HCT116 (cell line): ENCODE results near the gene DLG2. TPM values are rescaled to one million over a fixed set of nuclear protein-coding genes. Genes with fewer than 3 reads are reported as not detected.

Source experiments
- ATAC-seq: fragments of 200-7000 bp; cut with Tn5 transposase; 2 replicates; pipeline ENCODE4 v1.9.1; 2020; ENCODE audit warnings: mild to moderate bottlenecking, moderate library complexity
- BruUV-seq: library from RNA; stranded (reverse); fragments of 400-500 nt; replicated peaks from 2 replicates; lab custom pipeline; 2021; lab: Mats Ljungman, UMichigan
- CTCF ChIA-PET: fragments of 300-600 bp; sonication (Branson Sonifier 250); formaldehyde crosslinking; loops from one replicate; lab custom pipeline; 2021; ENCODE audit warnings: antibody characterized with exemption; lab: Charles Lee
- POLR2A ChIA-PET: fragments of 300-600, 350-600 bp; sonication (Branson Sonifier 250); formaldehyde crosslinking; loops from one replicate; lab custom pipeline; 2021; ENCODE audit warnings: antibody characterized with exemption; lab: Charles Lee
- RAD21 ChIA-PET, 2 experiments: fragments of 300-600 bp; sonication (Branson Sonifier 250); formaldehyde crosslinking; loops; one replicate each; lab custom pipeline; 2023; ENCODE audit warnings: low total read pairs in 2 of 2; ENCODE audit not compliant: uncharacterized antibody in 2 of 2, unreplicated experiment in 2 of 2, low non-redundant PET in 1 of 2; lab: Charles Lee
- DNase-seq: peaks from one replicate; pipeline ENCODE4 v3.0.0-alpha.2; 2010; ENCODE audit warnings: low read depth, low spot score
- H2AFZ ChIP-seq: fragments of 200-600 bp; shearing (Covaris generic), sonication (generic); 2 replicates; pipeline ENCODE4 v1.6.1; 2017; ENCODE audit warnings: low read depth, mixed run types, mixed read lengths, antibody characterized with exemption, low read length; ENCODE audit not compliant: poor library complexity, severe bottlenecking
- H3K27ac ChIP-seq: 2 replicates; pipeline ENCODE4 v1.5.1; 2012; ENCODE audit warnings: low read depth, low read length
- H3K27me3 ChIP-seq: fragments of 200-600 bp; sonication (generic); 2 replicates; pipeline ENCODE4 v1.6.1; 2016; ENCODE audit warnings: mixed run types, low read length, mixed read lengths; ENCODE audit not compliant: insufficient read depth
- H3K36me3 ChIP-seq, 2 experiments: fragments of 200-500 bp in 1 of 2; fragments of 200-600 bp in 1 of 2; sonication (Bioruptor generic) in 1 of 2; sonication (generic) in 1 of 2; 2 replicates each; pipeline versions ENCODE4 v1.5.1 to v1.6.1; 2014 to 2016; ENCODE audit warnings: low read length in 2 of 2, inconsistent platforms in 1 of 2, mixed read lengths in 1 of 2, mixed run types in 1 of 2; ENCODE audit not compliant: insufficient read depth in 2 of 2, control insufficient read depth in 1 of 2
- H3K4me1 ChIP-seq, 2 experiments: fragments of 200-600 bp in 1 of 2; sonication (generic) in 1 of 2; 2 replicates each; pipeline versions ENCODE4 v1.5.1 to v1.6.1; 2012 to 2017; ENCODE audit warnings: low read length in 2 of 2, inconsistent platforms in 1 of 2, mild to moderate bottlenecking in 1 of 2, mixed read lengths in 1 of 2, mixed run types in 1 of 2, moderate library complexity in 1 of 2; ENCODE audit not compliant: insufficient read depth in 2 of 2, control insufficient read depth in 1 of 2
- H3K4me2 ChIP-seq: fragments of 200-600 bp; sonication (generic); 2 replicates; pipeline ENCODE4 v1.6.1; 2017; ENCODE audit warnings: mixed run types, low read length, mixed read lengths
- H3K4me3 ChIP-seq, 2 experiments: fragments of 200-600 bp in 1 of 2; sonication (generic) in 1 of 2; replicated peaks in 1 of 2; 2 replicates each; pipeline ENCODE4 v1.5.1; 2011 to 2016; ENCODE audit warnings: low read length in 2 of 2, control low read depth in 1 of 2, low read depth in 1 of 2, mild to moderate bottlenecking in 1 of 2, mixed read lengths in 1 of 2, mixed run types in 1 of 2
- H3K79me2 ChIP-seq: fragments of 200-600 bp; sonication (generic); 2 replicates; pipeline ENCODE4 v1.6.1; 2017; ENCODE audit warnings: mild to moderate bottlenecking, mixed run types, low read length, moderate library complexity, mixed read lengths; ENCODE audit not compliant: insufficient read depth
- H3K9ac ChIP-seq: fragments of 200-600 bp; sonication (generic); 2 replicates; pipeline ENCODE4 v1.6.1; 2016; ENCODE audit warnings: low read length, mixed read lengths
- H3K9me2 ChIP-seq: fragments of 200-600 bp; sonication (generic), shearing (Covaris generic); 2 replicates; pipeline ENCODE4 v1.6.1; 2017; ENCODE audit warnings: mixed run types, mild to moderate bottlenecking, moderate library complexity; ENCODE audit not compliant: insufficient read depth
- H3K9me3 ChIP-seq, 2 experiments: fragments of 200-500 bp in 1 of 2; fragments of 200-600 bp in 1 of 2; sonication (Bioruptor generic) in 1 of 2; sonication (generic) in 1 of 2; 2 replicates each; pipeline ENCODE4 v1.6.1; 2014 to 2017; ENCODE audit warnings: low read length in 2 of 2, mixed read lengths in 2 of 2, inconsistent platforms in 1 of 2, low read depth in 1 of 2, mild to moderate bottlenecking in 1 of 2, mixed run types in 1 of 2, moderate library complexity in 1 of 2; ENCODE audit not compliant: control insufficient read depth in 1 of 2, insufficient read depth in 1 of 2
- H4K20me1 ChIP-seq: fragments of 200-600 bp; sonication (generic), shearing (Covaris generic); 2 replicates; pipeline ENCODE4 v1.6.1; 2017; ENCODE audit warnings: mixed run types, mild to moderate bottlenecking, moderate library complexity; ENCODE audit not compliant: insufficient read depth
- ATF3 ChIP-seq: IDR thresholded peaks from 2 replicates; pipeline ENCODE4 v1.6.1; 2012
- CBX3 ChIP-seq: IDR thresholded peaks from 2 replicates; pipeline ENCODE4 v1.6.1; 2012; ENCODE audit warnings: low read depth
- CTCF ChIP-seq, 3 experiments: fragments of 200-600 bp in 1 of 3; sonication (generic) in 1 of 3; IDR thresholded peaks in 2 of 3; conservative IDR thresholded peaks in 1 of 3; 2 replicates each; pipeline ENCODE4 v1.5.1; 2012 to 2017; ENCODE audit warnings: low read depth in 2 of 3, low read length in 2 of 3, antibody characterized with exemption in 1 of 3, borderline replicate concordance in 1 of 3, control low read depth in 1 of 3, mild to moderate bottlenecking in 1 of 3, mixed read lengths in 1 of 3, mixed run types in 1 of 3, moderate library complexity in 1 of 3; ENCODE audit not compliant: insufficient read depth in 1 of 3
- ELF1 ChIP-seq: IDR thresholded peaks from 2 replicates; pipeline ENCODE4 v1.6.1; 2012; ENCODE audit warnings: low read depth, borderline replicate concordance
- EZH2 ChIP-seq: fragments of 200-600 bp; sonication (generic); IDR thresholded peaks from 2 replicates; pipeline ENCODE4 v1.6.1; 2017; ENCODE audit warnings: antibody characterized with exemption, mixed run types
- EZH2phosphoT487 ChIP-seq: fragments of 200-600 bp; IDR thresholded peaks from 2 replicates; pipeline ENCODE4 v1.6.1; 2018; ENCODE audit warnings: antibody characterized with exemption, borderline replicate concordance
- JUND ChIP-seq: IDR thresholded peaks from 2 replicates; pipeline ENCODE4 v1.6.1; 2012
- MAX ChIP-seq: IDR thresholded peaks from 2 replicates; pipeline ENCODE4 v1.6.1; 2012
- POLR2A ChIP-seq: IDR thresholded peaks from 2 replicates; pipeline ENCODE4 v1.7.0; 2011; ENCODE audit warnings: borderline replicate concordance; ENCODE audit not compliant: insufficient read depth, insufficient read length; ENCODE audit errors: extremely low read depth
- POLR2AphosphoS5 ChIP-seq: IDR thresholded peaks from 2 replicates; pipeline ENCODE4 v1.6.1; 2011; ENCODE audit warnings: mild to moderate bottlenecking, low read depth, low read length, moderate library complexity
- SIN3A ChIP-seq: IDR thresholded peaks from 2 replicates; pipeline ENCODE4 v1.6.1; 2012; ENCODE audit warnings: low read depth
- YY1 ChIP-seq: IDR thresholded peaks from 2 replicates; pipeline ENCODE4 v1.6.1; 2011; ENCODE audit warnings: low read length, low read depth, moderate library complexity, mild to moderate bottlenecking; ENCODE audit not compliant: insufficient replicate concordance; ENCODE audit errors: extremely low read depth
- ZBTB33 ChIP-seq: IDR thresholded peaks from 2 replicates; pipeline ENCODE4 v1.6.1; 2011; ENCODE audit warnings: mild to moderate bottlenecking, low read length, moderate library complexity; ENCODE audit not compliant: insufficient replicate concordance; ENCODE audit errors: extremely low read depth
- ZNF274 ChIP-seq: fragments of 200-500 bp; sonication (Bioruptor generic); IDR thresholded peaks from 2 replicates; pipeline ENCODE4 v1.6.1; 2014; ENCODE audit warnings: mild to moderate bottlenecking, low read depth, low read length, inconsistent platforms
- intact Hi-C: fragments of 100-400 bp; cut with micrococcal nuclease; formaldehyde crosslinking; loops from 2 replicates; pipeline ENCODE4 v1.10.0; 2022
- total RNA-seq: library from RNA; stranded (reverse); gene quantifications from one replicate; pipeline ENCODE4 v1.2.1, GENCODE V29; 2021; ENCODE audit not compliant: unreplicated experiment

The DLG2 gene
- total RNA-seq, 1 experiment from 2014 or later: 2.4 TPM

- Histone ChIP-seq H3K9me2 (no peaks in the 10 kb centered on the region), H3K4me2 (no peak overlapping the region), H3K79me2 (no peaks in the 10 kb centered on the region), H3K4me1 (no peaks in the 10 kb centered on the region), H3K36me3 (no peaks in the 10 kb centered on the region), H3K4me3 (no peak overlapping the region), H3K27me3 (no peaks in the 10 kb centered on the region), H2AFZ (no peak overlapping the region), H4K20me1 (no peaks in the 10 kb centered on the region), H3K9ac (no peak overlapping the region), H3K9me3 (no peaks in the 10 kb centered on the region), H3K27ac (no peak overlapping the region)
- BruUV-seq: no TSS peak
- intact Hi-C loops: no loop called here
- CTCF ChIA-PET: no interaction called here
- no peak for ATAC-seq
- no peak for DNase-seq
- POLR2A ChIA-PET: no interaction called here
- RAD21 ChIA-PET: no interaction called here
- TF ChIP-seq POLR2A: no peak
- TF ChIP-seq JUND: no peak
- no peak for TF ChIP-seq MAX
- no peak for TF ChIP-seq YY1
These were observed 1376.1 kb downstream of the DLG2 start for GRCh38 chr11:84250834-84251613.

GRCh38 chr11:84249344-84250135 lies 1377.6 kb downstream of the DLG2 start:
- TF ChIP-seq EZH2phosphoT487: no peak
- TF ChIP-seq EZH2: no peak
- no peak for TF ChIP-seq CBX3
- TF ChIP-seq ZNF274: no peak
- no peak for TF ChIP-seq YY1
- no peak for TF ChIP-seq ATF3
- TF ChIP-seq POLR2AphosphoS5: no peak
- TF ChIP-seq SIN3A: no peak
- no peak for TF ChIP-seq POLR2A
- TF ChIP-seq CTCF (IDR thresholded peaks at IDR 0.05 in 2 of 3, conservative IDR thresholded peaks at IDR 0.05 in 1 of 3; ENCODE audit: borderline replicate concordance in 1 of 3, insufficient read depth in 1 of 3, low read depth in 2 of 3, low read length in 2 of 3): no peak
- TF ChIP-seq ELF1: no peak
- TF ChIP-seq ZBTB33: no peak
- no peaks in the 10 kb centered on the region for H3K27me3 ChIP-seq
- DNase-seq: no peak
- H2AFZ ChIP-seq: no peak overlapping the region
- intact Hi-C loops: no loop called here
- H3K4me3 ChIP-seq: no peak overlapping the region
- no peak overlapping the region for H3K9ac ChIP-seq
- no peak for ATAC-seq
- H3K79me2 ChIP-seq: no peaks in the 10 kb centered on the region
- no TSS peak for BruUV-seq
- H4K20me1 ChIP-seq: no peaks in the 10 kb centered on the region
- H3K9me3 ChIP-seq: no peaks in the 10 kb centered on the region
- POLR2A ChIA-PET: no interaction called here
- CTCF ChIA-PET: no interaction called here
- H3K9me2 ChIP-seq: no peaks in the 10 kb centered on the region
- H3K27ac ChIP-seq: no peak overlapping the region
- RAD21 ChIA-PET: no interaction called here
- H3K36me3 ChIP-seq: no peaks in the 10 kb centered on the region
- no peaks in the 10 kb centered on the region for H3K4me1 ChIP-seq
- no peak overlapping the region for H3K4me2 ChIP-seq
